Fibroblast of gingiva (primary cell): ENCODE results near the gene AMMECR1.

Source experiments
- DNase-seq: peaks from one replicate; pipeline ENCODE4 v3.0.0-alpha.2; 2011; ENCODE audit warnings: low read depth

Gene AMMECR1

DNA sequence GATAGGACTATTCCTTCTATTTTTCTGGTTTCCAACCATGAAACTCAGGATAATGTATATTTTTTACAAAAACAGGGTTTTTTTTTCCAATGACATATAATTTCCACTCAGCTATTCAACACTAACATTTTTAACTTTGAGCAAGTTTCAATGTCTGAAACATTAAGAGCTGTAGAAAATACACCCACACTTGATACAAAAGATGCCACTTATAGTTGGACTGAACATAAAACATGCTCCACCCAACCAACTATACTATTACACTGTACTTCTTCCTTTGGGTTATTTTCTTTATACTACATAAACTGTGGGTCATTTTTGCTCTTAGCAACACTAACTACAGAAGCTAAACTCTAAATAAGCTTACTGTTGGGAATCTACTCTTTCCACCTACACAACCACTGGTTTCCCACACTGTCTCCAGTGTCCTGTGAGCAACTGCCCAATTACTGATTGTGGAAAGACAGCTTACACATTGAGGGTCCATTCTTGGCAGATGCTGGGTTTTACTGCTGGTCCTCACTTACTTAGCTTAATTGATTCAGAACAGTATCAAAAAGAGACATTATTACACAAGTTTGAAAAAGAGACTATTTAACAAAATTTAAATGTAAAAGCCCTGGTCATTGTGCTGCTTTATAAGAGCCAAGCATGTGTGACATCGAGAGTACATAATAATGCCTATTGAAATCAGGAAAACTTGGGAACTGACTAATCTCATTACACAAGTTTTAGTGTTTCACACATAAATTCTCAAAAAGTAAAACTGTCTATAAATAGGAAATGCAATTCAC lies 6.3 kb downstream of the AMMECR1 start:
- no peak for DNase-seq

DNA sequence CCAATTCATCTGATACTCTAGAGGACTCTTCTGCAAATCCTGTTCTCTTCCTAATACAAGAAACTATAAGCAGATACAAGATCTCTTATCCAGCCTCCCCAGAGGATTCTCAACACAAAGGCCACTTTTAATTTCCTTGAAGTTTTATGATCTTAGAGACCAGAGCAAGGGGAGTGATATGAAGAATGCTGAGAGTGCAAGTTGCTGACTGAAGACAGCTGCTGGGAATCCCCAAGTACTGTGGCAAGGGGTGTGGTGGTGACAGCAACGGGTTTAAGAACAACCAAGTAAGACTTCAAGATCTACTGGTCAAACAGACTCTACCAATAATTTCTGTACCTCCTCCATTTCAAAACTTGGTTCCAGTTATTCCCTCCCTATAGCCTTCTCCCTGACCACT lies 7.0 kb downstream of the AMMECR1 start:
- DNase-seq: peak; percentile 1

GRCh38 chrX:110310000-110310790 lies 7.7 kb downstream of the AMMECR1 start:
- DNase-seq: no peak

- DNase-seq: no peak
Measured at GRCh38 chrX:110308220-110308619, 9.7 kb downstream of the AMMECR1 start.

- no peak for DNase-seq
Measured at GRCh38 chrX:110304884-110305283, 13.0 kb downstream of the AMMECR1 start.

GRCh38 chrX:110304371-110304770 lies 13.5 kb downstream of the AMMECR1 start:
- DNase-seq: no peak

DNA sequence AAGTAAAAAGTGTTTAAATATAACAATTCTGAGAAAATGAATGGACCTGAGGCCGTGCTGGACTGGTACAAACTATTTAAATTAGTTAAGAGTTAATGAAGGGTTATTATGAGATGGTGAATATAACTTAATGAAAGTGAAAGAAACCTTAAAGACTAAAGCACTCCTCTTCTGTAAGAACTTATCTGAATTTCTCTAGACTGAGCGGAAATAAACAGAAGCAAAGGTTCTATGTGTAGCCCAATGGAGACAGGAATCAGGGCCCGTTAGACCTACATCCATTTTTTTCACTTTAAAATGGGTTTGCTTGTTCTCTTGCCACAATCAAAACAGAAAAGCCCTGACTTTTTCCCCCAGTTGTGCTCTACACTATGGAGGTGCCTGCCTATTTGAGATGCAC lies 14.9 kb downstream of the AMMECR1 start:
- no peak for DNase-seq

DNA sequence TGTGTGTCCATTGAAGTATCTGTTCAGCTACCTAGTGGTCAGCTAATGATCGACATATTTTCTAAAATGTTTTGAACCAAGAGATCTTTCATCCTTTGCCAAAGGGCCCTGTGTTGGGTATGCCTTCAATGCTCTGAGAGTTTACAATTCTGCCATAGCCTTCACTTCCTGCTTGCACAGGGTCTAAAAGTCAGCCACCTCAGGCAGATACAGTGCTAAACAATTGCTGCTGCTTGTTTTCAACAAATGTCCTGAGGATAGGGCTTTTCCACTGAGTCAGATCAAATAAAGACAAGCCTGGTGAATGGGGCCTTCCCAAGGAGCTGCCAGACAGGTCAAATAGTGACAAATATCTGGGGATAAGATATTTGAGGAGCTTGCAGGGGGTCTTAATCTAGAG lies 16.7 kb downstream of the AMMECR1 start:
- no peak for DNase-seq

- DNase-seq: no peak
Measured at GRCh38 chrX:110294087-110294486, 23.8 kb downstream of the AMMECR1 start.

DNA sequence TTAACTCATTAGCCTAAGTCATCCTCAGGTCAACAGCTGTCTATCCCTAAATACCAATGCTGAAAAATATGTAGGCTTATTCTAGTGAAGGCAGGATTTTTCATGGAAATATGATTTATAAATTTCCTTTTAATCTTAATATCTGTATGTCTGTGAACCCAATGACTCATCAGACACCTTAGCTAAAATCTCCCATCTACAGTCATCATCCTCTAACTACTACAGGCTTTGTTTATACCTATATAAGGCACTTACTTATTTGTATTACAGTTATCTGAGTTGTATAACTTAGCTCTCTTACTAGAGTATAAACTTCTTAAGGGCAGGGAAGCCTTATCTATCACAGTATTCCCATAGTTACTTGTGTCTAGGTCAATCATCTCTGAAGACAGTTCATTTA lies 24.2 kb downstream of the AMMECR1 start:
- DNase-seq: no peak

GRCh38 chrX:110287605-110288004 lies 30.3 kb downstream of the AMMECR1 start:
- peak; percentile 52 for DNase-seq

DNA sequence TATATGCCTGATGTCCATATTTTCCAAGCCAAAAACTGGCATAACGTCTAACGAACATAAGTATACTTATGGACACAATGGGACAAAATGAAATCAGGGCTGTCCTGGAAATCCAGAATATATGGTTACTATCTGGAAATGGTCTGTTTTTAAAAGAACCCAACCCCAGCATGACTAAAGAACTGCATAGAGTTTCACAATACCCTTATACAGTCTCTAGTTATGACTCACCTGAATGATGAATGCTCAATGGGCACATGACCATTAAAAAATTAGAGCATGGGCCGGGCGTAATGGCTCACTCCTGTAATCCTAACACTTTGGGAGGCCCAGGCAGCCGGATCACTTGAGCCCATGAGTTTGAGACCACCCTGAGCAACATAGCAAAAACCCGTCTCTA lies 31.8 kb downstream of the AMMECR1 start:
- DNase-seq: peak; percentile 82

DNA sequence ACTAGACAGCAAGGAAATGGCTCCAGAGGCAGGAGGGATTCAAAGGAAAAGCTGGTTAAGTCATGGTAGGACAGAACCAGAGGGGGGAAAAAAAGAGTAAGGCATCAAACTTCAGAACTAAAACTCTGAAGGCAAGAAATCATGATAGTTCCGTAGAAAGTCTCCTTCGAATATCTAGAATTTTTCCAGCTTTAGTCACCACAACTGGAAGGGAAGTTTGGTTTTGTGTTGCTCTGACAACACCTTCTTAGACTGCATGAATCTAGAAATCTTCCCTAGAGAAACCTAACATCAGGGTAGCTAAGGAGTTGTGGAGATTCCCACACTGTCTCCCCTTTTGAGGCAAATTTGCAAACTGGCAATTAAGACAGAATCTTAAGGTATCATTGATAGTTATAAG lies 33.7 kb downstream of the AMMECR1 start:
- peak; percentile 69 for DNase-seq

DNA sequence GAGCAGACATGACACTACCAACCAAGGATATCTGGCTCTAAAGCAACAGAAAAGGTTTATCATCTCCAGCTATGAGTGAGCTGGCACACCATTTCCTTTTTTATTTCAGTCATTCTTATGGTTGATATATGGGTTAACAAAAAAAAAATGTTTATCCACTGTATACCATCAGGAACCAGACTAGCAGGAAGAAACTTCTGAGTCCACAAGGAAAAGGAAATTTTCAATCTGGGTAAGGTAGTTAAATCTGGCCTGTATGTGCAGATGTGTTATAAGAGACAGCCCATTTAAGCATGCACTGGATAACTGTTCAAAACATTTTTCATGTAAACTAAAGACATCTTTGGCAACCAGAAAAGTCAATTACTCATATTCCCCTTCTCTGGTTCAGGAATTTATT lies 35.0 kb downstream of the AMMECR1 start:
- DNase-seq: peak; percentile 7

DNA sequence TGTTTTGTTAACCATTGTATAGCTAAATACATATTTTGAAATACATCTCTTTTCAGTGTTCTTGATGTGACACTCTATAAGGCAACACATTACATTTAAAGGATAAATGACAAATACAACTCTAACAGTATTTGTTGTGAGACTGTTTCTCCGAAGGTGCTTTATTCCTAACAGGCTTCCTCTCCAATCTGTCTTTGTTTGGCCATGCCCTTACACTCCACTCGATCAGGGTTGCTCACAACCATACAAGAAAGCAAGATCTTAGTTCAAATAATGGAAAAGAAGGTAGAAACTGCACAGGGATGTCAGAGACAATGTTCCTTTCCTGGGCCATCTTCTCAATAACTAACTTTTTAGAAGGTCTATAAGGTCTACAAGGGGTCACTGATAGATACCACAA lies 36.5 kb downstream of the AMMECR1 start:
- no peak for DNase-seq

DNA sequence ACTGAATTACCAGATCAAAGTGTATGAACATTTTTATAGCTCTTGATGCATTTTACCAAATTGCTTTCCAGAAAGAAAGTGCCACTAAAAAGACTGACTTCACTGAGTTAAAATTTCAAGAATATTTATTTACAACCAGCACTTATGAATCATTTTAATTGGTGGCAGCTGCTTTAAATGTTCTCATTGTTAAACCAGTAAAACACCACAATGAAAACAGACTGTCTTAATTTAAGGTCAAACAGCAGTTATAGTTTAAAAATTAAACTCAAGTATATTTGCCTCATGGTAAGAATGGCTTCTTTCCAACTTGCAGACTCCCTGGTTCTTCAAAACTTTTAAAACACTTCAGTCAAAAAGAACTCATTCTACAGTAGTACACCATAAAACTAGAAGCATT lies 36.9 kb downstream of the AMMECR1 start:
- peak; percentile 76 for DNase-seq

- DNase-seq: no peak
Measured at GRCh38 chrX:110277609-110278008, 40.3 kb downstream of the AMMECR1 start.

GRCh38 chrX:110276778-110277177 lies 41.1 kb downstream of the AMMECR1 start:
- DNase-seq: no peak

- DNase-seq: no peak
Measured at GRCh38 chrX:110268886-110269285, 49.0 kb downstream of the AMMECR1 start.

- no peak for DNase-seq
Measured at GRCh38 chrX:110268395-110268794, 49.5 kb downstream of the AMMECR1 start.

- no peak for DNase-seq
Measured at GRCh38 chrX:110267874-110268273, 50.0 kb downstream of the AMMECR1 start.

GRCh38 chrX:110265661-110266060 lies 52.2 kb downstream of the AMMECR1 start:
- DNase-seq: no peak

DNA sequence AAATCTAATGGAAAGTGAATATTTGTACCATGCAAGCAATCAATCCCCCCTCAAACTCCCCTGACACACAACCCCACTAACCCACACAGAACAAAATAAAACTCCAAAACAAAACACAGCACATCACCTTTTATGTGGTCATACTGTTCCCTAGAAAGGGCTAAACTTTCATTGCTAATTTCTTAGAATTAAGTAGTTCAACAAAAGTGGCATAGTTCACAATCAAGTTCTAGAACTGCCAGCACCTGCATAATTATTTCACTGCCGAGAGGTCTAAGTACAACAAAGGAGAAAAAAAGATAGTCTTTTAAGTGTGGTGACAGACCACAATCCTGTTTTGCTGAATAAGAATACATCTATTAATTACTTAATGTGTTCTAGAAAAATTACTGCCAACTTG lies 58.8 kb downstream of the AMMECR1 start:
- DNase-seq: no peak
